T-helper 2 cell treated with Interferon-gamma antibody and Interleukin-4, amounts not matched to agents 5 μg/mL and 100 μg/mL, for 36 hours (primary cell): ENCODE measurements around the gene CCDC61.
A peak's percentile ranks its signal among the peaks of the same experiment; 100 is the strongest.

Experiments used
- DNase-seq: peaks from one replicate; pipeline ENCODE4 v3.0.0; 2021; ENCODE audit warnings: low spot score
- H3K27ac Mint-ChIP-seq: one replicate; pipeline ENCODE4 v1.8.0; 2021; ENCODE audit warnings: mild to moderate bottlenecking, mixed read lengths
- H3K27me3 Mint-ChIP-seq: one replicate; pipeline ENCODE4 v1.8.0; 2021; ENCODE audit warnings: low read depth, mixed read lengths
- H3K36me3 Mint-ChIP-seq: one replicate; pipeline ENCODE4 v1.8.0; 2021; ENCODE audit warnings: low read depth, mixed read lengths
- H3K4me1 Mint-ChIP-seq: one replicate; pipeline ENCODE4 v1.8.0; 2021; ENCODE audit warnings: low read depth, mixed read lengths
- H3K4me3 Mint-ChIP-seq: one replicate; pipeline ENCODE4 v1.8.0; 2022; ENCODE audit warnings: mild to moderate bottlenecking, moderate library complexity, mixed read lengths
- H3K9me3 Mint-ChIP-seq: one replicate; pipeline ENCODE4 v1.8.0; 2021; ENCODE audit warnings: mixed read lengths

CCDC61 gene

DNA sequence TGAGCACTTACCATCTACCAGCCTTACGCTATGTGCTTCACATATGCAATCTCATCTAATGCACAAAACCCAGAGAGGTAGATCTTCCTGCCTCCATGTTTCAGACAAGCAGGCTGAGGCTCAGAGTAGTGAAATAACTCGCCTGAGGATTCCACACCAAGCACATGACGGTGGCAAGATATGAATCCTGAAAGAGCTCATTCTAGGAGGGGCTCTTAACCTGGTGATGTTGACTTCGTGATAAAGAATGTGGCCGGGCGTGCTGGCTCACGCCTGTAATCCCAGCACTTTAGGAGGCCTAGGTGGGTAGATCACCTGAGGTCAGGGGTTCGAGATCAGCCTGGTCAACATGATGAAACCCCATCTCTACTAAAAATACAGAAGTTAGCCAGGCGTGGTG is 26.6 kb upstream of the CCDC61 start:
- no peaks in the 10 kb centered on the region for H3K36me3 Mint-ChIP-seq
- peaks cover 58% of the 10 kb centered on the region for H3K27me3 Mint-ChIP-seq
- H3K9me3 Mint-ChIP-seq, result no peaks in the 10 kb centered on the region
- no peak for DNase-seq
- H3K27ac Mint-ChIP-seq, result no peak overlapping the region
- peaks cover 15% of the 10 kb centered on the region for H3K4me1 Mint-ChIP-seq
- no peak overlapping the region for H3K4me3 Mint-ChIP-seq

GRCh38 chr19:45969676-45970075 is 25.6 kb upstream of the CCDC61 start:
- Mint-ChIP-seq H3K27ac (no peak overlapping the region), H3K27me3 (peaks cover 60% of the 10 kb centered on the region), H3K4me1 (peaks cover 15% of the 10 kb centered on the region), H3K9me3 (no peaks in the 10 kb centered on the region), H3K36me3 (no peaks in the 10 kb centered on the region), H3K4me3 (no peak overlapping the region)
- no peak for DNase-seq

DNA sequence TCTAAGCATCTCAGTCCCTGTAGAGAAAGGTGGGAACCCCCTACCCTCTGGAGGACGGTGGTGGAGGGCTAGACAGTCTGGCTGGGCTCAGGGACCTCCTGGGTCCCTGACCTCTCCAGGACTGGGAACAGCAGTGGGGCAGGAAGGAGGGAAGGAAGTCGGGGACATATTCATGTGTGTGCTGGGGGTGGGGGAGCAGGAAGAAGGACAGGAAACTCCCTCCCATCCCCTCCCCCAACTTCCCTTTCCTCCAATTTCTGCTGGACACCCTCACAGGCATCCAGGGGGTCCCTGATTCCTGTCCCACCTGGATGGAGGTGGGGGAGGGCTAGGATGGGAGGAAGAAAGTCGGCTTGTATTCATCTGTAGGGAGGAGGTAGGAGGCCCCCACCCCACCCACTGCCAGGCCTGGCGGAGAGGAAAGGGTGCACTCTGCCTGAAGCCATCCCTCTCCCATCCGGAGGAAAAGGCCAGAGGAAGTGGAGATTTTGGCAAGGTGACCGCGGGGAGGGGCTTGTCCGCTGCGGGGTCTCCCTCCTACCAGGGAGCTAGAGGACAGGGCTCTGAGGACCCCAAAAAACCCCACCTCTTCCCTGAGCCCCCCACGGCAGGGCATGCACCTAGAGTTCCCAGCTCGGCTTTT is 23.9 kb upstream of the CCDC61 start:
- Mint-ChIP-seq H3K4me1 (peaks cover 15% of the 10 kb centered on the region), H3K36me3 (no peaks in the 10 kb centered on the region), H3K27ac (no peak overlapping the region), H3K4me3 (no peak overlapping the region), H3K27me3 (peaks cover 67% of the 10 kb centered on the region), H3K9me3 (no peaks in the 10 kb centered on the region)
- no peak for DNase-seq

- peak; percentile 28 for DNase-seq
- Mint-ChIP-seq H3K27ac (peak overlapping the region; percentile 0), H3K9me3 (no peaks in the 10 kb centered on the region), H3K4me1 (peaks cover 15% of the 10 kb centered on the region), H3K27me3 (peaks cover 70% of the 10 kb centered on the region), H3K36me3 (no peaks in the 10 kb centered on the region), H3K4me3 (peak overlapping the region; percentile 1)
Observed at GRCh38 chr19:45972081-45972946, 23.0 kb upstream of the CCDC61 start.

DNA sequence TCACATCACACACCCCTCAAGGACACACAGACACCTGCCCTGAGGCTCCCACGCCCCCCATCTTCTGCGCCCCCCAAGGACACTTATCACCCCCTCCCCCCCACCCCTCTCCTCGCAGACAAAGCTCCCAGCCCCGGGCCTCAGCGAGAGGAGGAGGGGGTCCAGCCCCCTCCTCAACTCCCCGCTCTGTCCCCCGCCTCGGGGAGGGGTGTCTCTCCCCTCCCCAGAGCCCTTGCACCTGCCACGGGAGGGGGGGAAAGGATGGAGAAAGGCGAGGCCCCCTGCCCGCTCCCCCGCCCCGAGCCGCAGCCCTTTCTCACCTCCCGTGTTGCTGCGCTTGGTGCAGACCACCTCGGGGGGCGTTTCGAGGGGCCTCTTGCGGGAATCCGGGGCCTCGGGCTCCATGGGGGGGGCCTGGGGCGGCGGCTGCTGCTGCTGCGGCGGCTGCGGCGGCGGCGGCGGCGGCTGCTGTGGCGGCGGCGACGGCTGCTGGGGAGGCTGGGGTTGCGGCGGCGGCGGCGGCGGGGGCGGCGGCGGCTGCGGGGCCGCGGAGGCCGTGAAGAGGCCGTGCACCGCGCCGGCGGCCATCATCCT is 22.2 kb upstream of the CCDC61 start:
- peaks cover 15% of the 10 kb centered on the region for H3K4me1 Mint-ChIP-seq
- H3K27ac Mint-ChIP-seq, result no peak overlapping the region
- H3K36me3 Mint-ChIP-seq, result no peaks in the 10 kb centered on the region
- no peak for DNase-seq
- H3K9me3 Mint-ChIP-seq, result no peaks in the 10 kb centered on the region
- no peak overlapping the region for H3K4me3 Mint-ChIP-seq
- H3K27me3 Mint-ChIP-seq, result peaks cover 66% of the 10 kb centered on the region

- no peak within 1 kb of the TSS for H3K27ac Mint-ChIP-seq
- DNase-seq, result peak; percentile 31
- H3K36me3 Mint-ChIP-seq, result no peaks in the 10 kb centered on the region
- no peaks in the 10 kb centered on the region for H3K9me3 Mint-ChIP-seq
- H3K4me1 Mint-ChIP-seq, result peaks cover 15% of the 10 kb centered on the region
- H3K27me3 Mint-ChIP-seq, result peaks cover 59% of the 10 kb centered on the region
- H3K4me3 Mint-ChIP-seq, result no peak within 1 kb of the TSS
Observed at GRCh38 chr19:45973553-45974338, 21.5 kb upstream of the CCDC61 start, which contains the start of gene NOVA2. TSS of gene NOVA2 (minus strand) at chr19:45973865. CDS start at chr19:45973351, 514 bp downstream.

DNA sequence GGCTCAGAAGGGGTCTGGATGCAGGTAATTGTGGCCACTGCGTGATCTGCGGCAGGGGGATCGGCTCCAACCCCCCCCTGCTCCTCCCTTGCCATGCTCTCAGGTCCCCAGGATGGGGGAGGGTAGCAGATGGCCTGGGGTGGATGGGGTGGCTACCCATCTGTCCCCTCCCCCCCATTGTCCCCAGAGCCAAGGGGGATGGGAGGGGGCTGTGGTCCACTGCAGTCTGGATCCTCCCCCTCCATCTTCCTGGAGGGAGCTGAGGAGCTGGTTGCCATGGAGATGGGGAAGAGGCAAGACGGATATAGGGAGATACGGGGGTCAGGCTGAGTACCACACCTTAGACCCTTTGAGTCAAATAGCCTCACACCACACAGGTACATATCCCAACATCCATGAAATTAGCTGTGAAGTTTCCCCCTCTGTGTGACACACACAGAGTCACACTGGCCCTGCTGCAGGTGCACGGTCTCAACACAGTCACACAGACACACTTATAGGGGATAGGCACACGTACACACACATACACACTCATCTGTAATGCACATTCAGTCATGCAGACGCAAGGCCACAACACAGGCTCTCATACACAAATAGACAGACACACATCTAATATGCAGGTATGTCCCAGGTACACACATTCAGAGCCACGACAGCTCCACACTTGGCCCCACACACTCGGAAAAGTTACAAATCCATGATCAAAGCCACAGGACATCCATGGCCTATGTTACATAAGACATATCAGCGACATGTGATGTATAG is 19.8 kb upstream of the CCDC61 start:
- H3K4me3 Mint-ChIP-seq, result no peak overlapping the region
- H3K4me1 Mint-ChIP-seq, result peaks cover 15% of the 10 kb centered on the region
- H3K36me3 Mint-ChIP-seq, result no peaks in the 10 kb centered on the region
- H3K9me3 Mint-ChIP-seq, result no peaks in the 10 kb centered on the region
- DNase-seq, result no peak
- peaks cover 43% of the 10 kb centered on the region for H3K27me3 Mint-ChIP-seq
- no peak overlapping the region for H3K27ac Mint-ChIP-seq

DNA sequence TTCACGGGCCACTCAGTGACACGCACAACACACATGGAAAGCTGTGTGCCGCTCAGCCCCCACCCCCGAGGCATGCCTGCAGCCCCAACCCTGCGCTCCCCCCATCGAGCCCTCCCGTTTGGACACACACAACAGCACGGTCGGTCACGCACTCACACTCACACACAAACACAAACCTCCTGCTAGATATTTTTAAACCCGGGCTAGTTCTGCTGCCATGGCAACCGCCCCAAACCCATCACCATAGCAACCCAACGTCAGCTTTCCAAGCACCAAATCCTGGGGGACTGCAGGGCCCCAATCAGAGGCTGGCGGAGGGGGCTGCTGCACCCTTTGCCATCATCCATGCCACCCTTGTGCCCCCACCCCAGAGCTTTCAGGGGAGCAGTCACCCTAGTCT is 19.1 kb upstream of the CCDC61 start:
- no peaks in the 10 kb centered on the region for H3K9me3 Mint-ChIP-seq

GRCh38 chr19:45978156-45978555 is 17.1 kb upstream of the CCDC61 start:
- Mint-ChIP-seq H3K27ac (no peak overlapping the region), H3K27me3 (peaks cover 32% of the 10 kb centered on the region), H3K4me1 (no peaks in the 10 kb centered on the region)

More for the DNA sequence above, 19.1 kb upstream of the CCDC61 start:
- no peak for DNase-seq
- Mint-ChIP-seq H3K27me3 (peaks cover 39% of the 10 kb centered on the region), H3K27ac (no peak overlapping the region), H3K4me3 (no peak overlapping the region), H3K4me1 (peaks cover 13% of the 10 kb centered on the region), H3K36me3 (no peaks in the 10 kb centered on the region)

GRCh38 chr19:45981350-45981749 is 13.9 kb upstream of the CCDC61 start:
- peaks cover 17% of the 10 kb centered on the region for H3K27me3 Mint-ChIP-seq
- DNase-seq, result no peak
- no peak overlapping the region for H3K4me3 Mint-ChIP-seq
- H3K4me1 Mint-ChIP-seq, result no peaks in the 10 kb centered on the region
- H3K27ac Mint-ChIP-seq, result no peak overlapping the region
- H3K36me3 Mint-ChIP-seq, result no peaks in the 10 kb centered on the region
- H3K9me3 Mint-ChIP-seq, result no peaks in the 10 kb centered on the region

More at GRCh38 chr19:45978156-45978555, 17.1 kb upstream of the CCDC61 start:
- no peak for DNase-seq
- Mint-ChIP-seq H3K4me3 (no peak overlapping the region), H3K36me3 (no peaks in the 10 kb centered on the region), H3K9me3 (no peaks in the 10 kb centered on the region)

- no peak for DNase-seq
- no peaks in the 10 kb centered on the region for H3K9me3 Mint-ChIP-seq
- H3K4me3 Mint-ChIP-seq, result no peak overlapping the region
- no peaks in the 10 kb centered on the region for H3K36me3 Mint-ChIP-seq
- H3K27me3 Mint-ChIP-seq, result peaks cover 33% of the 10 kb centered on the region
- no peak overlapping the region for H3K27ac Mint-ChIP-seq
- peaks cover 2% of the 10 kb centered on the region for H3K4me1 Mint-ChIP-seq
Observed at GRCh38 chr19:45985321-45985720, 9.9 kb upstream of the CCDC61 start.

DNA sequence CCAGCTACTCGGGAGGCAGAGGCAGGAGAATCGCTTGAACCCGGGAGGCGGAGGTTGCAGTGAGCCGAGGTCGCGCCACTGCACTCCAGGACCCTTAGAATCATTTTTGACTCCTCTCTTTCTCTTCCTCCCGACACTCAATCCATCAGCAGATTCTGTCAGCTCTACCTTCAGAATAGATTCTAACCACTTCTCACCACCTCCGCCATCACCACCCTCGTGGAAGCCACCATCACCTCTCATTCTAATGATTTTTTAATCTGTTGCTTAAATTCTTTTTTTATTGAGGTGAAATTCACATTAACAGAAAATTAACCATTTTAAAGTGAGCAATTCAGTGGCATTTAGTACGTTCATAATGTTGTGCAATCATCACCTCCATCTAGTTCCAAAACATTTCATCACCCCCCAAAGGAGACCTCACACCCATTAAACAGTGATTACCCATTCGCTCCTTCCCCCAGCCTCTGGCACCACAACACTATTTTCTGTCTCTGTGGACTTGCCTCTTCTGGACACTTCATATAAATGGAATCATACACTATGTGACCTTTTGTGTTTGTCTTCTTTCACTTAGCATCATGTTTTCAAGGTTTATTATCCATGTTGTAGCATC is 5.0 kb upstream of the CCDC61 start:
- peaks cover 2% of the 10 kb centered on the region for H3K4me1 Mint-ChIP-seq
- H3K27ac Mint-ChIP-seq, result no peak overlapping the region
- peaks cover 26% of the 10 kb centered on the region for H3K27me3 Mint-ChIP-seq
- no peaks in the 10 kb centered on the region for H3K9me3 Mint-ChIP-seq
- no peaks in the 10 kb centered on the region for H3K36me3 Mint-ChIP-seq
- no peak overlapping the region for H3K4me3 Mint-ChIP-seq
- DNase-seq, result no peak
